ENCODE data around the gene AKNAD1.
"Not testable (repeated sequence)": the region's sequence is repeated elsewhere in the genome, so short reads cannot be mapped to it uniquely, and the experiment has no call there.

AKNAD1 gene, protein sequence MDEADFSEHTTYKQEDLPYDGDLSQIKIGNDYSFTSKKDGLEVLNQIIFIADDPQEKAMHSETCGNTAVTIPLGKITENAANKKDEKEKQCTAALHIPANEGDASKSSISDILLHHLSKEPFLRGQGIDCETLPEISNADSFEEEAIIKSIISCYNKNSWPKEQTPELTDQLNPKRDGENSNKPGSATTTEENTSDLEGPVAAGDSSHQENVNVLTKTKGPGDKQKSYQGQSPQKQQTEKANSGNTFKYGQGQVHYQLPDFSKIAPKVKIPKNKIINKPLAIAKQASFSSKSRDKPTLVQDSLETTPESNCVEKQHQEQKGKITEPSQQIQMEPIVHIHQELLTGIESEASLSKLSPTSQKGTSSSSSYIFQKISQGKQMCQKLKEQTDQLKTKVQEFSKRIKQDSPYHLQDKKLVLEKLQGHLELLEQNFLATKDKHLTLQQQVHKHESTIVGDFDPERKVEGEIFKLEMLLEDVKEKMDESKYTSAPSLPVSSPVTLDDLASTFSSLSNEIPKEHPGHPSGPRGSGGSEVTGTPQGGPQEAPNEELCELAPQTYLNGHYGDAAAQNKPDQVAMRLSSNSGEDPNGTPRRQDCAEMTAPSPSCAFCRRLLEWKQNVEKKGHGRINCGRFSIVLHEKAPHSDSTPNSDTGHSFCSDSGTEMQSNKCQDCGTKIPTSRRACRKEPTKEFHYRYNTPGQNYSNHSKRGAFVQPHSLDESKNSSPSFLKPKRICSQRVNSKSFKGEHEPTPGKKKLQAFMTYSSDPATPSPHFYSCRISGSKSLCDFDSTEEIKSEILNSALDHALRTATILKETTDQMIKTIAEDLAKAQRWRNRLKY
- total RNA-seq: 0 reads per million in 2 experiments

GRCh38 chr1:108856994-108857393, at the start of gene AKNAD1:
AKNAD1 (minus strand) TSS chr1:108857094; CDS start chr1:108852664, 4,430 bp downstream.
- DNase-seq (ENCODE audit: low read depth): no peak

GRCh38 chr1:108901106-108901505, 44.2 kb upstream of the AKNAD1 start:
- no peak for DNase-seq (ENCODE audit: low read depth)

DNA sequence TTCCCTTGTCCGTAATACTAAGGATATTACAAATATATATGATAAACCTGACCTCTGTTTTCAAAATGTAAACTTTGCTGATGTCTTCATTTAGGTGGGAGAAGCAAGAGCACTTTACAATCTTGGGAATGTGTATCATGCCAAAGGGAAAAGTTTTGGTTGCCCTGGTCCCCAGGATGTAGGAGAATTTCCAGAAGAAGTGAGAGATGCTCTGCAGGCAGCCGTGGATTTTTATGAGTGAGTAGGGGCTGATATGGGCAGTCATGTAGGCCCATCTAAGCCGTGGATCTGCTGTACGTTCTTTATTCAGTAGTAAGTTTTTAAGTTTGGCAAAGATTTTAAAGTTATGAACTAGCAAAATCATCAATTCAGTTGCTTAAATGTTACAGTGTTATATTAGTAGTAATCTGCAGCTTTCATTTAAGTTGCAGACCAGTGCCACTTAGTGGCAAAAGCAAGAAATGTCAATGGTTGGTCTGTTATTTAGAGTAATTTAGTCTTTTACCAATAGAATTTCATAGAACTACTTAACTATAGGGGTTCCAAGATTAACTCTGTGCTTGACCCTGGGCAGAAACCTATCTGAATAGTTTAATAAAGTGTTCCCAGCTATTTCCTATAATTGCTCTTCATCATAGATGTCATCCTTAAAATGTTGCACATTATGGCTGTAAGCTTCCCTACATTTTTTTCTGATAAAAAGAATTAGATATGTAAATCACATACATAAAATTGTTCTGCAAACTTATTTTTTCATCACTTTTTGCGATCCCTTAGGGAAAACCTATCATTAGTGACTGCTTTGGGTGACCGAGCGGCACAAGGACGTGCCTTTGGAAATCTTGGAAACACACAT, 41.2 kb upstream of the AKNAD1 start:
- peak; percentile 9 for DNase-seq (ENCODE audit: low read depth)

DNA sequence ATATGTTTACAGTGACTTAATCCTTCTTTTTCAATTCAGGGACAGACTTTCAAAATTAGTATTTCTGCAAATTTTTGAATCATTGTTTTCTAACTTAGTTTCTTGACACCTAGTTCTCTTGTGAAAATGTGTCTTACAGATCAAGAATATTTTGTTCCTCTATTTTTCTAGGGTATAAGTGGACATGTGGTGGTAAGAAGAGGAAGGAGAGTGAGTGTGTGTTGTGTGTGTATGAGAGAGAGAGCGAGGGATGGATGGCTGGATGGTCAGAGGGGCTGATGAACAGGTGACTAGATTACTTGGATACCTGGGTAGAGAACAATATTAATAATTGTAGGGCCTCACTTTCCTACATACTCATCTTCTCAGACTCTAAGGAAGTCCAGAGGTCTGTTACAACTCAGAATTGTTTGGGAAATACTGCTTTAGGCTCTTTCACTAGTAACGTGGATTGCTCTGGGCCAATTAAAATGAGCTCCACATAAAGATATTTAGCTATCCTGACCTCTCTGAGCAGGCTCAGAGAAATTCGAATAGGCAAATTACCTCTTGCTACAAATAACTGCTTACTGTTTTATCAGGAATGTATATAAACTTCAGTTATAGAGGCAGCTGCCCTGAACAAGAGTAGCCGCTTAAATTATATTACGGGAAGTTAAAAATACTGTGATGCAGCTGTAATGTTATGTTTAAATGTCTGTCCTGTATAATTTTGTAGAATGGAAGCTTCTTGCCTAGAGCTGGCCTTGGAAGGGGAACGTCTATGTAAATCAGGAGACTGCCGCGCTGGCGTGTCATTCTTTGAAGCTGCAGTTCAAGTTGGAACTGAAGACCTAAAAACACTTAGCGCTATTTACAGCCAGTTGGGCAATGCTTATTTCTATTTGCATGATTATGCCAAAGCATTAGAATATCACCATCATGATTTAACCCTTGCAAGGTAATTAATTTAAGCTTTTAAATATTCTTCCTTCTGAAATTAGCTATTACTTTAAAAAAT, 39.6 kb upstream of the AKNAD1 start:
- no peak for DNase-seq (ENCODE audit: low read depth)

GRCh38 chr1:108893141-108893530, 36.2 kb upstream of the AKNAD1 start:
- DNase-seq (ENCODE audit: low read depth): no peak

DNA sequence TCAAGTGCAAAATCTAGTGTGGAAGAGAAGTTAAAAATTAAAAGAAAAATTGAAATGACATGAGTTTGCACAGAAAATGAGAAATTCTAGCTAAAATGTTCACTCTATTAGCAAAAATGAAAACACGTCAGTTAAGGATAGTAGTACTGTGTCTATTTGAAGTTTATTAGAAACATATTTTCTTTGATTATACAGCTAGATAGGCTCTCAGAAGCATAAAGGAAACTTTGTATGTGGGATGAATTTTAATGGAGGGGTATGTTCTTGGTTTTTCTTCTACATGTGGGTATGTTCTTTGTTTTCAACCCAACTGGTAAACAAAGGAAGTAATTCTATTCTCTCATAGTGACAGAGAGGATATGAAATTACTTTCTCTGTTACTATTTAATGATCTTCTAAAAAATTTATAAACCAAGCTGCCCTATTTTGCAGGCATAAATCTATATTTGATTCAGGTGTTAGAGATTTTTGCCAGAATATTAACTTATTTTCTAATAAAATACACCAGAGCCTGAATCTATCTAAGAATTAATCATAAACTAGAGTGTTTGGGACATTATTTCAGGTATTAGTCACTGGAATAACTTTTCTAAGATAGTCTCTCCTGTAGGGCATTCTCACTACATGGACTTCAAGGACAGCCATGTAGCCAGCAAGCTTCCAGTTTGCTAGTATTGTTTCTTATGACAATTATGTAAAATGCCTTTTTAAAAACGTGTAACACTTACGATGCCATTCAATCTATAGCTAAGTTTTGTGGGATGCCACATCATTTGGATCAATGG, 35.7 kb upstream of the AKNAD1 start:
- DNase-seq (ENCODE audit: low read depth): no peak

GRCh38 chr1:108889706-108890384, 33.0 kb upstream of the AKNAD1 start:
- DNase-seq (ENCODE audit: low read depth): no peak

- DNase-seq (ENCODE audit: low read depth): not testable (repeated sequence)
These were observed 32.2 kb upstream of the AKNAD1 start for GRCh38 chr1:108889006-108889645.

DNA sequence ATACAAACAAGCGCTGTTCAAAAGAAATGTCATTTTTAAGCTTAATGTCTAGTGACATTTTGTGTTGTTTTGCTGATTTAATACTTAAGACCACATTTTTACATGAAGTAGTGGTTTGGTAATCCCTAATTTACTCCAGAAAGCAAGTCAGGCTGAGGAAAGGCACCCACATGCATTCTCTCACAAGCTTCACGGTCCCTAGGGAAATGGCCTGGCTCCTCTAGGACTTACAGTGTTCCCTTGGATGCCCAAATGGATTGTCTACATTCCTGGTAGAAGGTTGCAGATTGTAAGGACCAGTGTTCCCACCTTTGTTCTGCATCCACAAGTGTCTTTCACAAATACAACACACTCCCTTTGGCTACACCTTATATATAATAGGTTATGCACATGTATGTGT, 29.4 kb upstream of the AKNAD1 start:
- no peak for DNase-seq (ENCODE audit: low read depth)

DNA sequence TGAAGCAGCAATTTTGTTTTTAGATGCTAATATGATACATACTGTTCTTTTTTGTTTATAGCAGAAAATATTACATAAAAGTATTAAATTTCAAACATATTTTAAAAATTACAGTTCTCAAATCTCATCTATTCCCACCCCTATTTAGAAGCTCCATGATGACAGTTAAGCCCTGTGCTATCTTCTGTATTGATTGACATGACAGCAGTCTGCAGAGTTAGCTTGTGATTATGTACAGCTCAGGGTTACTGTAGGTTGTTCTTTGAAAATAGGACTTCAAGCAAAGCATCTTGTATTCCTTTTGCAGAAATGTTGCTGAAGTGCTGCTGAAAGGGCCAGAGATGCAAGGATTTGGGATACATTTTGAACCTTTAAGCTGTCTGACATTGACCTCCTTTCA, 28.1 kb upstream of the AKNAD1 start:
- DNase-seq (ENCODE audit: low read depth): no peak

DNA sequence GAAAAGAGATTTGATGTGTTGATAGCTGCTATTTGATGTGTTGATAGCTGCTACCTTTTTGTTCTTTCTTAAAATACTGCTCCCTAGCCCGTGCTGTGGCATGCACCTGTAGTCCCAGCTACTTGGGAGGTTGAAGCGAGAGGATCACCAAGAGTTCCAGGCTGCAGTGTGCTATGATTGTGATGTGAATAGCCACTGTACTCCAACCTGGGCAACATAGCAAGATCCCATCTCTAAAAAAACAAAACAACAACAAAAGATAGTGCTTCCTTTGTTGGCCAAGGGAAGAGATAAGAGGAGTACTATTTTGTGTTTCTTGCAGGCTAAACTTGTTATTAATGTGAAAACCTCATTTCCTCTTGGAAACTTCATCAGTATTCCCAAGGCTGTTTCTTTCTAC, 25.9 kb upstream of the AKNAD1 start:
- no peak for DNase-seq (ENCODE audit: low read depth)

- DNase-seq (ENCODE audit: low read depth): no peak
These were observed 24.5 kb upstream of the AKNAD1 start for GRCh38 chr1:108881369-108881768.

- no peak for DNase-seq (ENCODE audit: low read depth)
These were observed 24.0 kb upstream of the AKNAD1 start for GRCh38 chr1:108880850-108881249.

DNA sequence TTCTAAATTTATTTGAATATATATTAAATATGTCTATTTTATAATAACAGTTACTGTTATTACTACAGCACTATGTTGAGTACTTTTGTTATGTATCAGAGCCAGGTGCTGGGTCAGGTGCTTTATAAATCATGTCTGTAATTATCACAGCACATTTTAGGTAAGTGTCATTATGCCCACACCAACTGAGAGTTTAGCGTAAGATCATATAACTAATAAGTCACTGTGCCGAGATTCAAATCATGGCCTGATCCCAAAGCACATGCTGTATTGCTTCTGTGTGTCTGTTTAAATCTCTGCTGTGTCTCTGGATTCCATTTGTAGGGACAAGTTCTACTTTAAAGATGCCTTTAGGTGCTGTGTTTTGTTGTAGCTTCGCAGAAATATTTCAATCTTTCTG, 21.8 kb upstream of the AKNAD1 start:
- DNase-seq (ENCODE audit: low read depth): no peak

DNA sequence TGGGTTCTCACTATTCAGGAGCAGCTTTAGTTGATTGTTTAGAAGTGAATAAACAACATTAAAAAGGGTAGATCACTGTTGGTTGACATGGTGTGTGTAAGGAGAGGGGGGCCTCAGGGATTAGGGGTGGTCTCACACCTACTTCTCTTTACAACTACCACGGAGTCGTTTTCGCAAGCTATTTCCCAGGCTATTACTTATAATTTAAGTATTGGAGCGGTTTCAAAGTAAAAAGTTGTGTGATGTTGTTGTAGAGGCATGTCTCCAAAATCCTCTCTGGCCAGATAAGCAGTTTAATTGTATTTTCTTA, 21.2 kb upstream of the AKNAD1 start:
- DNase-seq (ENCODE audit: low read depth): no peak

GRCh38 chr1:108877348-108878159, 20.7 kb upstream of the AKNAD1 start:
- DNase-seq (ENCODE audit: low read depth): no peak

DNA sequence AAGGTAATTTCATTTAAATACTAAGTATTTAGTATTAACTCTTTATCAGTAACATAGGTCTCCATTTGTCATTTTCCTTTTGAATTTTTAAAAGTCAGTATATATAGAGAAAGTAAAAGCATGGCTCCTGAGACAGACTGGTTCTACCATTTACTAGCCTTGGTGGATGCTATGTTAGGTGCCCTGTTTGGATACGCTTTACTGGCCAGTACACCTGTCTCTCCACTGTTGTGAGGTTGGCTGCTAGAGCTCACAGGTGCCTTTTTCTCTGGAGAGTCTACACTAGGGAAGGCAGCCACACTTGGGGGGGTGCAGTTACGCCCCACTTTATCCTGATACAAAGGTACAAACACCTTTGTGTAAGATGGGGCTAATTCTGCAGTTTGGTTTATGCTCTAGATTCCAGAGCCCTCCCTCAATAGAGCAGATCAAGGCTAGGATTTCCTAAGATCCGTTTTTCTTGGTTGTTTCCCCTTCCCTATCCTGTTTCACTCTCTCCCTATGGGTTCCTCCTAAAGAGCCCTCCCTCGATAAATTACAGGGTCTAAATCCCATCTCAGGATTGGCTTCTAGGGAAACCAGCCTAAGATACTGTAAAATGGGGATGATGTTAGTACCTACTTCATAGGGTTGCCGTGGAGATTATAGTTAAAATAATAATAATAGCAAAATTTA, 14.3 kb upstream of the AKNAD1 start:
- DNase-seq (ENCODE audit: low read depth): no peak
